CD4-positive, alpha-beta T cell treated with Interferon gamma for 1 hour (primary cell): ENCODE results near the gene NIPSNAP3A.

Experiments
- DNase-seq: peaks from one replicate; pipeline ENCODE4 v3.0.0-alpha.2; 2020

Gene NIPSNAP3A

DNA sequence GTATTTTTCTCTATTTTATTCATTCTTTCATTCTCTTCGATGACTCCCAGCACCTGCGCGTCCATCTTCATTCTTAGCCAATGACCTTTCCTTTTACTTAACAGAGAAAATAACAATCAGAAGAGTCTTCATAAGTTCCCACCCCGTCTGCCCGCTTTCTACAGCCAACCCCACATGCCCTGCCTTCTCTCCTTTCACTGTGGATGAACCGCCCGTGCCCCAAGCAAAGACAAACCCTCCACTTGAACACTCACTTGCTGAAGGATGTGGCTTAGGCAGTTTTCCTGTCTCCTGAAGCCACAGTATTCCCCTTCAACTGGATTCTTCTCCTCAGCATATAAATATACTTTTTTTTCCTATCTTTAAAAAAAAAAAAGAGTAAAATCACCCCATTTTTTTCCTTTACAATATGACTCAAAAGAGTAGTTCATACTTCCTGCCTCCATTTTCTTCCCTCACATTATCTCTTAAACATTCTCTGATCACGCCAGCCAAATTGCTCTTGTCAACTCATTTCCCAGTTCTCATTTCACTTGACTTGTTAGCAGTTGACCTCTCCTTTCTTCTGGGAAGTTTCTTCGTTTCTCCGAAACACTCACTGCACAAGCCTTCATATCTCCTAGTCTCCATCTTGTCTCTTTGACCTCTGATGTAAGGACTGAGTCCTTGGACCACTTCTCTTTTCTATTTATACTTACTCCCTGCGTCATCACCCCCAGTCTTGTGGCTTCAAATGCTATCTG is 27.5 kb downstream of the NIPSNAP3A start:
- peak; percentile 39 for DNase-seq

DNA sequence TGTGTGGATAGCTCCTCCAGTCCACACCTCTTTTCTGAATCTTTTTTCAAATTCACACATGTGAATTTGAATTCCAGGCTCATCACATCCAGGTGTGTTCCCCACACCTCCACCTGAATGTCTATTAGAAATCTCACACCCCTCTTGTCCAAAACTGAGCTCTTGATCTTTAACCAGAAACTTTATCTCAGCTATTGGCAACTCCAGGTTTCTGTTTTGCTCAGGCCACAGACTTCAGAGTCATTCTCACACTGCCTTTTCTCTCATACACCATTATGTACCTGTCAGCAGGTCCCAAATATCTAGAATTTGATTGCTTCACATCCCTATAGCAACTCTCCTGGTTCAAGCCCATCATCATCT is 28.1 kb downstream of the NIPSNAP3A start:
- no peak for DNase-seq

DNA sequence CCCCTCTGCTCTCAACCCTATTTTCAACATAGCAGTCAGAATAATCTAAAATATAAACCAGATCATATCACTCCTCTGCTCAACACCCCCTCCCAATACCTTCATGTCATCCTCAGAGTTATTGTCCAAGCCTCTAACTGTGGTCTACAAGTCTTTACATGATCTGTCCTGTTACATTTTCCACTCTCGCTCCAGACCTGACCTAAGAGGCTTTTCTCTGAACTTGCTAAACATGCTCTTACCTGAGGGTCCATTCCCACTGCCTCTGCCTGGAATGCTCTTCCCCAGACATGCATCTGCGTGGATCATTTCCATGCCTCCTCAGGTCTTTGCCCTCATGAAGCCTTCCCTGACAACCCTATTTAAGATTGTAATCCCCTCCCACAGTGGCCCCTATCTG is 28.5 kb downstream of the NIPSNAP3A start:
- DNase-seq, result no peak

DNA sequence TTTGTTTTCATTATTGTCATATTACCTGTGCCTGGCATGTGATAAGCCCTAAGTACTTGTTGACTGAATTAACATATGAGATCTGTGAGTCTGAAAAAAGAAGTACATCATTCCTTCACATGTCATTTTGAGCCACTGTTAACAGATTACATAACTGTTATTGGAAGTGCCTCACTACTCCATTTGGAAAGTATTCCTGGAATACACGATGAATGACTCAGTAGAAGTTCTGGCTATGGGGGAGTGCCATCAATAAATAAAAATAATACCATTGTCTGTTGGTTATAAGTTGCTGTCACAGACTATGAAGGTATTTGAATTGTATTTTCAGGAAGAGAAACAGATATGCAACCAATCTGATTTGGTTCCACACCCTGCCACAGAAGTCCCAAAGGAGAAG is 29.3 kb downstream of the NIPSNAP3A start:
- DNase-seq, result no peak

DNA sequence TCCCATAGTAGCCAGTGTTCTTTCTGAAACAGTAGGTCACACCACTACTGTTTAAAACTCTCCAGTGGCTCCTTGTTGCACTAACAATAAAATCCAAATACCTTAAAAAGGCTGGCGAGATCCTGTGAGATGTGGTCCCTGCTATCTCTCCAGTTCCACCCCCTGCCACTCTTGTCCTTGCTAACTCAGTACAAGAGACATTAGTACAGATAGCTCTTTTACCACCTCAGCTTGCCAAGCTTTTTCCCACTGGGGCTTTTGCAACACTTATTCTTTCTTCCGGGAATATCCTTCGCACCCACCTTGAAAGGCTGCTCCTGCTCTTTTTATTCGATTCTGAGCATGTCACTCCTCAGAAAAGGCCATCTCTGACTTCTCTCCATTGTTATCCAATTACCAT is 31.3 kb downstream of the NIPSNAP3A start:
- no peak for DNase-seq

DNA sequence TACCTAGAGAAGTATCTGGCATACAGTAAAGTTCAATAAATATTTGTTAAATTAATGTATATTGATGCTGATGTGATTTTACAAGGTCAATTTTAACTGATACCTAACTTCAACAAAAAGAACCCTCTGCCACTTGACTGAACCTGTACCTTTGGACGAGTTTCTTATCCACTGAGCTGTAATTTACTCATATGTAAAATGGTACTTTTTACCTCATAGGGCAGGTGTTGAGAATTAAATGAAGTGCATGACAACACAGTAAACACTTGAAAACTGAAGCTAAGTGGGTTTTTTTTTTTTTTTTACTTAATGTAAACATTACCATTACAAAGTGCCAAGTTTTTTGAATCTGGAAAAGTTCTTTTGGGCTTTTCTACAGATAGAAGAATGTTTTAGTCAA is 31.9 kb downstream of the NIPSNAP3A start:
- DNase-seq, result no peak

DNA sequence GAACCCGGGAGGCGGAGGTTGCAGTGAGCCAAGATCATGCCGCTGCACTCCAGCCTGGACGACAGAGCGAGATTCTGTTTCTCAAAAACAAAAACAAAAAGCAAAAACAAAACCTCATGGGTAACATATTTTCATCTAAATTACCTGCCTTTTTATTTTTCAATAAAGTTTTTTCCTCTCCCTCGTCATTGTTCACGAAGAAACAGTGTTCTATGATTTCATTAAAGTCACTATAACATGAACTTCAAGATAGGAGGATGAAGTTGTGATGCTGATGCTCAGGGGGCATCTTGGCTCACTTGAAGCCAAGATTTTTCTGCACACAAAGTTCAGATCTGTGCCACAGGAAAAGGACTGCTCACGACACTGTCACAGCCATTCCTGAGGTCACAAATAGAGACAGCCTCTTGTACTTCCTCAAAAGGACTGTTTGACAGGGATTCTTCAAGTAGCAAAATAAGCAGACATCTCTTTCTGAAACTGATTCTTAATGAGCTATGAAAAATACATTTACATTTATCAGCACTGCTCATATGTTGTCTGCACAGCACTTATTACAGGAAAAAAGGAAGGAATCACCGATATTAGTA is 32.6 kb downstream of the NIPSNAP3A start:
- no peak for DNase-seq

DNA sequence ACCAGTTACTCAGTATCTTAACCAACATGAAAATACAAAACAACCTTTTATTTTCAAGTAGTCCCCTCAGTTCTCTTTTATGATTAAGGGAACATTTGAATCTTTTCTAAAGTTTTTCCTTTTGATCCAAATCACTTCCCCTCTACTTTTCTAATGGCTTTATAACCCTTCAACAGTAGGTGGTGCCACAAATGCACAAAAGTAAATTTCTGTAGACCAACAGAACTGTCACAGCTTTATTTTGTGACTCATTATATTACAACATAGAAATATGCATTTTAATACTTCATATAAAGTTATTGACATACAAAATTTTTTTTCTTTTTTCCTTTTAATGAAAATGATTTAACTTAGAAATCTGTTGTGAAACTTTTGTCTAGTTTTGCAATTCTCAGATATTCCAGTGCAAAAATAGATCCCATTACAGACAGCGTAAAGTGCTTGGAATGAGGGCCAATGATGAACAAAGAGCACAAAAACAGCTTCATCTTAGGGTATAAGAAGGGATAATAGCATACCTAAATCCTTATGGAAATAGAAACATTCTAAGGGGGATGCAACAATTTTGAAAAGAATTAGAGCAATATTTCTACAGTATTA is 33.4 kb downstream of the NIPSNAP3A start:
- no peak for DNase-seq

DNA sequence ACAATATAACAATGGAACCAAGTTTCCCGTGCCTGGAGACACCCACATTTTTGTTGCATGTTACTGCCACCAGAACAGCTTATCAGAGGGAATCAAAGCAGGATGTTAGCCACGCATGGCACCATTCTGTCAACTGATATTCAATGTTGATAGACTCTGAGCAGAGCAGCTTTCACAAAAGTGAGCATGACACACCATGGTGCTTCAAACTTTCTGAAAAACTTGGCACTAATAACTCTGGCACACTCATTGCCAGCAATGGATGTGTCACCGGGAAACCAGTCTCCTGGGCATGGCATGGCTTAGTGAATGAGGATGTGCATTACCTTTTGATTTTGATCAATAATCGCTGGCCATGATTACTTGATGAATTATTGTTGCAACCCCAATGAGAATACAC is 36.1 kb downstream of the NIPSNAP3A start:
- no peak for DNase-seq

DNA sequence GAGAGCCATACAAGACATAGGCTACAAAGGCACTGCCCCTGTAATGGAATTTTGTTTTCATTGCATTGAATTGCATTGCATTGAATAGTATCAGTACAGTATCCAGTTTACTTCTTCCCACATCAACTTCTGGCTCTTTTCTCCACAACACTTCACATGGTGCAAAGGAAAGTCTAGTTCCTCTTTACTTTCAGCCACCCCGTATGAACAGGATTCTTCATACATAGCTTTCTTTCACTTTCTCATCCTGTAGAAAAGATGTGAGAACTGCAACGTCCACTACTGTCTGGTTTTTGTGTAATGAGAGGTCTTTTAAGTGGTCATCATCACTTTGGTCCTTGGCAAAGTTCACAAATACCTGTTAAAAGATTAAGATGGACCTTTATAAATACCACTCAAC is 36.6 kb downstream of the NIPSNAP3A start:
- no peak for DNase-seq

DNA sequence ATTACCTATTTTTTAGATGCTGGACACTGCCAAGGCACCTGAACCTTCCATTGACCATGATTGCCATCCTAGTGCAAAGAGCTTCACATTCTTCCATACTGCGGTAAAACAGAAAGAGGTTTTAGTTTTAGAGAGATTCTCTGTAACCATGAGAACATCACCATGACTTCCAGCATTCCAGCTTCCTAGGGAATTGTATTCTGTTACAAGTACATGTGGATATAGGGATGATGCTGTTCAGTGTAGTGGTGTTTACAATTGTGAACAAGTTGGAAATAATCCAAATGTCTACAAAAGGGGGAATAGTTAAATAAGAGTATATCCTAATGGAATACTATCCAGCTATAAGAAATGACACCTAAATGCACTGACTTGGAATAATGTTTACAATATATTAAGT is 38.8 kb downstream of the NIPSNAP3A start:
- no peak for DNase-seq

DNA sequence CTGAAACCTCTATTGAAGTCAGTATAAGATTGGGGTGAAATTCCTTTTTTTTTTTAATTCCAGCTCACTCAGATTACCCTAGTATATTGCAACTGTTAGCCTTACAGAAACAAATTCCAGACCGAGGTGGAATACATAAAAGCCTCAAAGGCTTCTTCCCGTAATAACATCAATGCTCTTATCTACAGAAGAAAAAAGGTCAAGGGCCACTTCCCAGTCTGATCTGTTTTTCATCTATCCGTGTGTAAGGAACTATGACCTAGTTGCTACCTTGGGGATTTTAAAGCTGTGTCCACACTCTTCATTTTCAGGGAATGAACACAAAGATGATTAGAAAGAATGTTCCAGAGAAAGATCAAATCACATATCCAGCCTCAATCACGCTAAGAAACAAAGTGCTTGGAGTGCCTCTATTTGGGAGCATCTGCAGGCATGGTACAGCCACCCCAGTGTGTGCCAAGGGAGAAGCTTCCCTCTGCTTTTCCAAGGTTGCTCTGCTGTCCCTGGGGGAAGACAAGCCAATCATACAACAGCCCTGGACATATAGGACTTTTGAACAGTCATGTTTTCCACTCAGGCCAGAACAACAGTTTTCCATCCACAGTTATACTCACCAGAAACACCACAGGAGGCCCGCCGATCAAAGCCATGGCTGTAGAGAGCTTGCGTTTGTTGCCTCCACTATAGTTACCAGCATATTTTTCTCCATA is 40.0 kb downstream of the NIPSNAP3A start:
- no peak for DNase-seq

DNA sequence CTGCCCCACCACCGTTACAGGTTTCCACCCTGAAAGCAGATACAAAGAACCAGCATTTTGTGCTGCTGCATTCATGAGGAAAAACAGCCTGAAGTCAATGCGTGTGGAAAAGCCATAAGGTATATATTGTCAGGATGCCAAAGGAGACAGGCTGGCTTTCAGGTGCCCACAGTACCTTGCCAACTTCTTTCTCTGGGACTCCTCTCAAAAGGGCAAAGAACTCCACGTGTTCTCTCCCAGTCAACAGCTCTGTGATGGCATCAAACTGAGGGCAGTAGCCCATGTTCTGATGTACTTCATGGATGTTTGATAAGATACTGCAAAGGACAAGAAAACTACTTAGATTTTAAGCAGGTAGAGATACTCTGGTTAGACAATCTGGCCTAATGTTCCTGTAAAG is 40.8 kb downstream of the NIPSNAP3A start:
- DNase-seq, result no peak

DNA sequence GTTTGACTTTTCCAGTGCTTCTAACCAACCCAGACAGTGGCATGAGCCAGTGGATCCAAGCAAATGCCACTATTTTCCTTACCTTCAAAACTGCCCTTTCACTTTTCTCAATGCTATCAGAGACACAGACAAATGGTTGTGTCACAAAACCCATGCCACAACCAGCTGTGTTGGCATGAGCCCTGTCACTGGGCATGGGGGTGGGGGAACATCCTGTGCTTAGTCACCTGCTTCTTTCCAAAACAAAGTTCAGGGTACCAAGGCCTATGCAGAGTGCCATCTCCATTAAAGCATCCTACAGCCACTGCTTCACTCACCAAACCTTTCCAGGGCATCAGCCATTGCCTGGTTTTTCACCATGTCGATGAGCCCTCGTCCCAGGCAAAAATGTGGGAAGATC is 46.6 kb downstream of the NIPSNAP3A start:
- no peak for DNase-seq

DNA sequence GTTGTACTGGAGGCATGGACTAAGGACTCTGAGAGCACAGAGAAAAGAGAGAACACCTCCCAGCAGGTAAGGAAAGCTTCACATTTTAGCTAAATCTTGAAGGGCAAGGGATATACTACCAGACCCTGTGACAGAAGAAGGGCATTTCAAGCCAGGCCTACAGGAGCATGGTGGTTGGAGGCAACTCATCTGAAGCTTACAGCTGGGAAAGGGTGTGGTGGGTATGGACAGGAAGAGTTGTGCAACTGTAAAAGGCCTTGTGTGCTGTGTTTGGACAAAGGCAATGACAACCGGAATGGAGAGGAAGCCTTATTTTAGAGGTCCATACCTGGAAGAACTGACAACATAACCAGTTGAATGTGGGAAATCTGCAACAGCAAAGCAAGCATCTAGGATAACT is 47.6 kb downstream of the NIPSNAP3A start:
- DNase-seq, result no peak

DNA sequence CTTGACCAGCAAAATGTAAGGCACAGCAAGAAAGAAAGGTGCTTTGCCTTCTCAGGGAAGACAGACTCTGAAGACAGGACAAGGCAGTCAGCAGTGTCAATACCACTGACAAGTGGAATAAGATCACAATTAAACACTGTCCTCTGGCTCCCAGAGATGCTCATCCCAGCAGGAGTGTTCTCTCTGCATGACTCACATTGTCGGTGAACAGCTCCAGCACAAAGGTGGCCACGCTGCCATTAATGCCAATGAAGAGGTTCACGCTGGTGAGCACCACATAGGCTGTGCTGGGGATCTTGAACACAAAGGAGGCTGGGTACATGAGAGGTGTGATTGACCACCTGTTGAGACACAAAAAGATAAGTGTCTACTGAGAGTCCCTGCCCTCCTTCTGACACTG is 48.4 kb downstream of the NIPSNAP3A start:
- DNase-seq, result no peak

DNA sequence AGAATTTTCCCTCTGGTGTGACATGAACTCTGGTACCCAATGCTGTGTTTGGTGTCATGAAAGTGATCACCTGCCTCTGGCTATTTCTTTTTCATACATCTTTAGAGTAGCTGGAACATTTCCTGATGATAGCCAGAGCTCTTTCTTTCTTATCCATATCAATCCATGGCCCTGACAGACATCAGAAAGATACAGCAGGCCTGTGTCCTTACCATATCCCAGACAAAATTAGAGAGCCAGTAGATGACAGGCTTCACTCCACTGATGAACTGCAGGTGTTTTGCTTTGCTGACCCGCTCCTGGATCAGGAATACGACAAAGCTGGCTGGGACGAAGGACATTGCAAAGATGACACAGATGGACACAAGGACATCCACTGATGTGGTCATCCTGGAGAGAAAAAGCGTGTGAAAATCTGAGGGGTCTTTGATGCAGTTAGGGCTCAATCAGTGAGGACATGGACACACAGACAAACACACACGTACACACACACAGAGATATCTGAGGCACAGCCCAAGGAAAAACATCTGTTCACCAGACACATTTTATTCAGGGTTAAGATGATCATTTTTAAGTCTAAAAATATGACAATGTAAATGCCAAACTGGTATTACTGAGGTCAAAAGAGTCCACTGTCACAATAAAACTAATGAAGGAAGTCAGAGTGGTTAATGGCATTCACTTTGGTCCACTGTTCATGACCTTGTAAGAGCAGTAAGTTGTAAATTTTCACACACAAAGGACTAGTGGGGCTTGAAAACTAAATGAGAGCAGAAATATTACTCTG is 50.9 kb downstream of the NIPSNAP3A start:
- DNase-seq, result no peak

DNA sequence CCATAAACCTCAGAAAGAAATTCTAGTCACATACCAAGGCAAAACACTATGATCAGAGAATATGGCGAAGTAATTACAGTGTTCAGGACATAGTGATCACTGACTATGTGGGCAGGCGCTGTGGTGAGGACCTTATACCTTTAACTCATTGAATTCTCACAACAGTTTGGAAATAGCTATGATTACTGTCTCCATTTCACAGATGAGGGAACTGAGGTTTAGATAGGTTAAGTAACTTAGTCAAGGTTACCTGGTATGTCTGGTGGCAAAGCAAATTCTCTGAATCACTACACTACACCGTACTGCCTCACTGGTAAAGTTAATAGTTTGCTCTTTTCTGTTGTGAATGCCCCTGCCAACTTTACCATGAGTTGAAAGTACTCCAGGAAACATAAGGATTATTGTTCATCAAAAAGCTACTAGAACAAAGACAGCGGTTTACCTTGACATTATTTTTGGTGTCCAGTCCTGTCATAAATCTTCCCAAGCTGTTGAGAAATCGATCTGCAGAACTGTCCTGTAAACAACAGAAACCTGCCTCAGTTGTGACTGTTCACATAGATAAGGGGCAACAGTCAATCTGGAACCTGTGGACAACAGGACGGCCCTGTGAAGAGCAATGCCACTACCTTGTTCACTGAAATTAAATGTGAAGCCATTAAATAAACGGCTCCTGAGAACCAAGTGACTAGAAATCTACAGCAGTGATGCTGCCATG is 52.7 kb downstream of the NIPSNAP3A start:
- no peak for DNase-seq

DNA sequence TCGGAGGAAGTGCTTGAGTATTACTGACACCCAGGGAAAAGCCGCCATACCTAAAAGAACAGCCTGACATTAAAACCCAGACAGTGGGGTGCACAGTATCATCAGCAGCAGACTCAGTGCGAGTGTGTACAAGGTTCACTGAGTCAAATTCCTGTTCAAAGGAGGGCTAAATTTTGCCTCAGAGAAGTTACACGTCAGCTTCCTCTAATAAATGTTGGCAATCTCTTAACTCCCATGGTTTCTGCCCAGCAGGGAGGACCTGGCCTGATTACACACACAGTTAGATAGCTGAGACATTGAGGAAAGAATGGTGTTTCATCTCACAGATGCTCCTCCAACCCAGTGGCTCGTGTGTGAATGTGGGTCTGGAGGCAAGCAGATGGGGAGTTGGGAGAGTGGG is 54.6 kb downstream of the NIPSNAP3A start:
- no peak for DNase-seq

DNA sequence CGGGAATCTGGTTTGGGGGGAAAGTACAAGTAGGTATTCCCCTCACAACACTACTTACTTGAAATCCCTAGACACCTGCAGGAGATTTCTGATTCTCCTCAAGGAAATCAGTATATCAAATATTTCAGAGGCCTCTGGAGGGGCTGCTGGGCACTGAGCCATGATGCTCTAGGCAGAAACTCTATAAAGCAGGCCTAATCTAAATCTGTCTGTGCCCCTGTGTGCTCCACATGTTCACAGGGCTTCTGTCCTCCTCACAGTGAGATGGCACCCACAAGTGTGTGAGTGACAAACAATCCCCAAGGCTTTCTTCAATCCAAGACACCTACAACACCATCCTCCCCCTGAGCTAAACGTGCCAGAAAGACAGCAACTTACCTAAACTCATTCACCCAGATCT is 55.4 kb downstream of the NIPSNAP3A start:
- no peak for DNase-seq

DNA sequence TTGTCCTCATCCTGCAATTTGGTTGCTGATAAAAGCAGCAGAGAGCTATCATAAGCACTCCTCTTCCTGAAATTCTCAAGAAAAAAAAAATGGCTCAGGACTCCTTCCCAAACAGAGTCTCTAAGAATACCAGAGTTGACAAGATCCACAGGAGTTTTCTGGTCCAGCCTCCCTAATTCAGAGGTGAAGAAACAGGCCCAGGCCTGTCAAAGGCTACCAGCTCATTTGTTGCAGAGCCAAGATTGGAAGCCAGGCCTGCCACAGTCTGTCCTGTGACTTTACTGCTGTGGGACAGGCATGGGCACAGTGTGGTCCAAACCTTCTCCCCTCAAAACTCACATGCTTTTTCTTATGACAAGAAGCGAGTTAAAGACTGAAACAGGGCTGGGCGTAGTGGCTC is 58.0 kb downstream of the NIPSNAP3A start:
- no peak for DNase-seq

DNA sequence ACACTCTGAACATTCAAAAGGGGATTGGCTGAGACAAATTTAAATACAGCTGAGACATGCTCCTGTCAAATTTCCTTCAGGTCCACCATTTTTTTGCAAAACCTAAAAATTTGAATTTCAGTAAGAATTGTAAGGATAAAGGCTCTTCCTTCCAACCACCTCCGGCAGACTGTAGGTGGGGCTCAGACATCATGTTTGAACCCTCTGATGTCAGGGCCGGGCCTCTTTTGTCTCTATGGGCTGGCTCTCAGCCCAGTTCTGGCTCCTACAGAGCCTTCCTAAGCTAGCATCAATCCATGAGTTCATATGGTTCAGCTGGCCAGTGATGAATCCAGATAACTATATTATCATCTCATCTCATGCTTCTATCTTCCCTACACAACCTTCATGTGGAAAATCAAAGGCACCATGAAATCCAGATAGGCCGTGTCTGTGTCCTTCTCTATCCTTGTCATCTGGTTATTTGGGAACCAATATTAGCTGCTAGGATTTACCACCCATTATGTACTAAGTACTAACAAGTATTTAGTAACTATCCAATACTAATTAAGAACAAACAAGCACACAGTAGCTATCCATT is 60.6 kb downstream of the NIPSNAP3A start:
- no peak for DNase-seq
